D721Med (cell line): ENCODE data around the gene KCNG2.

Experiments
- DNase-seq: peaks from one replicate; pipeline ENCODE4 v3.0.0; 2011; ENCODE audit warnings: low spot score; ENCODE audit not compliant: insufficient read length
- FAIRE-seq: peaks from 2 replicates; lab custom pipeline; 2011; peaks lifted over from hg19 to GRCh38; lab: Jason Lieb, UNC
- TF ChIP-seq, protein P1 (sequence below): IDR thresholded peaks from 2 replicates; pipeline ENCODE4 v1.5.1; 2012; ENCODE audit warnings: mild to moderate bottlenecking, control low read depth; ENCODE audit not compliant: insufficient read depth; ENCODE audit errors: missing control alignments

Gene KCNG2

DNA sequence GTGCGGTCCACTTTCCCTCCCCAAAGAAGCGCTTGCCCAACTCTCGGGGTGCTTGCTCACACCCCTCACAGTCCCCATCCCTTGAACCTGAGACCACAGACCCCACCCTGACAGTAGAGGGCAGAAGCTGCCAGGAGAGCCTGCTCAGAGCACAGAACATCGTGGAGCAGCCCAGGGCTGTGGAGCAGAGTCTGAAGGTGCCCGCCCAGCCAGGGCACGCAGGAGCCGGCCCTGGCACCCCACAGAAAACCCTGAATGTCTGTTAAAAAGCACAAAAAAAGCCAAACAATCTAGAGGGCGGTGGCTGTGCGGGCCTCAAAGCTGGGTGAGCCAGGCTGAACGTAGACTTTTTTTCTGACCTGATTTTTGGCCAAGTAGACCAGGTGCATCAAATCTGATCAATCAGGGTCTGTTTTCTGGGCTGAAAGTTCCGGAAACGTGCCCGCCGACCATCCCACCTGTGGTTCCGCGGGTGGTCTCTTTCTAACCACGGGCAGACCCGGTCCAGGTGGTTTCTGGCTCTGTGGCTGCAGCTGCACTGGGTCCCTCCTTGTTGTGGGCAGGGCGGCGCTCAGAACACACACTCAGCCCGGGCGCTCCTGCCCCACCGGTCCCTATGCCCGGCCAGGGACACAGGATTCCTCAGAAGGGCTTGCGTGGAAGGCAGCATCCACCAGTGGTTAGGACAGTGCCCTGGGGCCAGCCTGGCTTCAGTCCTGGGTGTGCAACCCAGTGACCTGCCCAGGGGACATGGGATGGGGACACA is 87.4 kb downstream of the KCNG2 start:
- DNase-seq (no peak), FAIRE-seq (no peak)
- TF ChIP-seq, protein P1, sequence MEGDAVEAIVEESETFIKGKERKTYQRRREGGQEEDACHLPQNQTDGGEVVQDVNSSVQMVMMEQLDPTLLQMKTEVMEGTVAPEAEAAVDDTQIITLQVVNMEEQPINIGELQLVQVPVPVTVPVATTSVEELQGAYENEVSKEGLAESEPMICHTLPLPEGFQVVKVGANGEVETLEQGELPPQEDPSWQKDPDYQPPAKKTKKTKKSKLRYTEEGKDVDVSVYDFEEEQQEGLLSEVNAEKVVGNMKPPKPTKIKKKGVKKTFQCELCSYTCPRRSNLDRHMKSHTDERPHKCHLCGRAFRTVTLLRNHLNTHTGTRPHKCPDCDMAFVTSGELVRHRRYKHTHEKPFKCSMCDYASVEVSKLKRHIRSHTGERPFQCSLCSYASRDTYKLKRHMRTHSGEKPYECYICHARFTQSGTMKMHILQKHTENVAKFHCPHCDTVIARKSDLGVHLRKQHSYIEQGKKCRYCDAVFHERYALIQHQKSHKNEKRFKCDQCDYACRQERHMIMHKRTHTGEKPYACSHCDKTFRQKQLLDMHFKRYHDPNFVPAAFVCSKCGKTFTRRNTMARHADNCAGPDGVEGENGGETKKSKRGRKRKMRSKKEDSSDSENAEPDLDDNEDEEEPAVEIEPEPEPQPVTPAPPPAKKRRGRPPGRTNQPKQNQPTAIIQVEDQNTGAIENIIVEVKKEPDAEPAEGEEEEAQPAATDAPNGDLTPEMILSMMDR, result no peak

DNA sequence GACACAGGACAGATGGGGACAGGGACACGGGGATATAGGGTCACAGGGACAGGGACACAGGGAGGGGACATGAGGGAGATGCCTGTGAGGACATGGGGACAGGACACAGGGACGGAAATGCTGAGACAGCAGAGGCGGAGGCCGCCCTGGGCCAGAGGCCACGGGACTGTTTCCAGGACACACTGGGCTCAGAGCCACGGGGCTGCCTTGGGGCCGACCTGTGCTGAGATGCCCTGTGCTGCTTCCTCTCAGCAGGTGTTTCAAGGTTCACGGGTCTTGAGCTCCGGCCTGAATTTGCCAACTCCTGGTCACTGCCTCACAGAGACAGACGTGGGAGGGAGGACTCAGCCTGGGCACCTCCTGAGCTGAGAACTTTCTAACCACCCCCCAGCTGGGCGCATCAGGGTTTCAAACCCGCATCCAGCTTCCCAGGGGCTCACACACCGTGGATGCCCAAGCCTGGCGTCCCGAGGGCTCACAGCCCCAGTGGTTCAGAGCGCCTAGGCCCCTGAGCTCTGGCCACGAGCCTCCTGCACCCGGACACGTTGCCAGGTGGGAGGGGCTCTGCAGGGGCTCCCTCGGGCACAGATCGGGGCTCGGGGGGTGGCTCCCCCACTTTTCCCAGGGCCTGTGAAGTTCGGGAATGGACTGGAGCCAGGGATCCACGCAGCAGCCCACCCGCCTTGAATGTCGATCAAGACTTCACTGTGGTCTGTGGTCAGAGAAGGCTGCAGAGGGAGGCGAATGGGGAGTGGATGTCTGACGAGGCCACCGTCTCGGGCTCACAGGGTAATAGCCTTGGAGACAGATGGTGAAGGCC is 89.7 kb downstream of the KCNG2 start:
- no peak for FAIRE-seq

DNA sequence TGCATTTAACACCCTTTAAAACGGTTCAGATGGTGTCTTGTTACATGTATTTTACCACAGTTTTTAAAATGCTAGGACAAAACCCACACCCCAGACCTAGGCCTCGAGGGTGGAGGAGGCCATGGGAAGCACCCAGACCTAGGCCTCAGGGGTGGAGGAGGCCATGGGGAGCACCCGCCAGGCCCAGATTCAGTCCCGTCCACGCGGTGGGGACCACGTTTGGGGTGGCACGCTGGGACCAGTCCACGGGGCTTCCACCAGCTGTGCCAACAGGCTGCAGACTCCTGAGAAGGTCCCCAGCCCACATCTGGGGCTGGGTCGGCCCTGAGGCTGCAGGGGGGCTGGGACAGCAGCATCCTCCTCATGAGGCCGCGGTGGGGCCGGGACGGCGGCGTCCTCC is 90.3 kb downstream of the KCNG2 start:
- FAIRE-seq (no peak), DNase-seq (no peak)
- TF ChIP-seq, protein P1, result no peak

More for the DNA sequence above, 89.7 kb downstream of the KCNG2 start:
- DNase-seq, result no peak
- TF ChIP-seq, protein P1, result no peak

DNA sequence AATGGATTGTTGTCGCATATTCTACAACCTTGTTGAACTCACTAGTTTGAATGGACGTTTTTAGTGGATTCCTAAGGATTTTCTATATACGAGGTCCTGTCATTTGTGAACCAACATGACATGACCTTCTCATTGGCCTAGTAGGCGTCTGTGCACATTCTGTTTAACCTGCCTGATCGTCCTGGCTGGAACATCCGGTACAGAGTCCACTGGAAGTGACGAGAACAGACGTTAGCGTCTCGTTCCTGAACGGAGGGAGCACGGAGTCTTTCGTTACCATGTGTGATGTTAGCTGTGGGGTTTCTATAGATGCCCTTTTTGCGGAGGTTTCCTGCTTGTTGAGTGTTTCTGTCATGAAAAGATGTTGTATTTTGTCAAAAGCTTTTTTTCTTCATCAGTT is 91.8 kb downstream of the KCNG2 start:
- TF ChIP-seq, protein P1, result no peak
- DNase-seq, result no peak
- no peak for FAIRE-seq

DNA sequence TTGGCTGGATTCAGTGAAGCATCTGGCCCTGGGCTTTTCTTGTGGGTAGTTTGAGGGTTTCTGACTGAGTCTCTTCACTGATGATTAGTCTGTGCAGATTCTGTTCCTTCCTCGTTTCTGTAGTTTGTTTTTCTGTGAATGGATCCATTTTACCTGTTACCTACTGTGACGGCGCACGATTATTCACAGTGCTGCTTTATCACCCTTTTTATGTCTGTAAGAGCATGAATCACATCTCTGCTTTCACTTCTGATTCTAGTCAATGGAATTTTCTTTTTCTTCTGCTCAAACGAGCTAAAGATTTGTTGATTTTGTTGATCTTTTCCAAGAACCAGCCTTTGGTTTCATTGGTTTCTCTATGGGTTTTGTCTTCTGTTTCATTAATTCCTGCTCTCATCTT is 92.9 kb downstream of the KCNG2 start:
- TF ChIP-seq, protein P1, result no peak
- DNase-seq, result no peak
- peak; percentile 85 for FAIRE-seq

DNA sequence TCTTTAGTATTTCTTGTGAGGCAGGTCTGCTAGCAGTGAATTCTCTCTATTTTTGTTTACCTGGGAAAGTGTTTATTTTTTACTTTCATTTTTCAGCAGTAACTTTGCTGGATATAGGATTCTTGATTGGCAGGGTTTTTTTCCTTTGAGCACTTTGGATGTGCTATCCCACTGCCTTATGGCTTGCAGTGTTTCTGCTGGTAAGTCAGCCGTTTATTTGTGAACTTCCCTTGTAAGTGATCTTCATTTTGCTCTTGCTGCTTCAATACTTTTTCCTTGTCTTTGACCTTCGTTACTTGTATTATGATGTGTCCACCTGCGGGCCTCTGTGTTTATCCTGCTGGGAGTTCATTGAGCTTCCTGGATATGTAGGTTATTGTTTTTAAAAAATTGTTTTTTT is 99.0 kb downstream of the KCNG2 start:
- FAIRE-seq (no peak), DNase-seq (no peak)
- TF ChIP-seq, protein P1, result no peak
